Amniotic stem cell (primary cell): Measurements from ENCODE around the gene UNK.

Experiments used
- DNase-seq: peaks from one replicate; lab custom pipeline; 2025; lab: John Stamatoyannopoulos, UW

Gene UNK

DNA sequence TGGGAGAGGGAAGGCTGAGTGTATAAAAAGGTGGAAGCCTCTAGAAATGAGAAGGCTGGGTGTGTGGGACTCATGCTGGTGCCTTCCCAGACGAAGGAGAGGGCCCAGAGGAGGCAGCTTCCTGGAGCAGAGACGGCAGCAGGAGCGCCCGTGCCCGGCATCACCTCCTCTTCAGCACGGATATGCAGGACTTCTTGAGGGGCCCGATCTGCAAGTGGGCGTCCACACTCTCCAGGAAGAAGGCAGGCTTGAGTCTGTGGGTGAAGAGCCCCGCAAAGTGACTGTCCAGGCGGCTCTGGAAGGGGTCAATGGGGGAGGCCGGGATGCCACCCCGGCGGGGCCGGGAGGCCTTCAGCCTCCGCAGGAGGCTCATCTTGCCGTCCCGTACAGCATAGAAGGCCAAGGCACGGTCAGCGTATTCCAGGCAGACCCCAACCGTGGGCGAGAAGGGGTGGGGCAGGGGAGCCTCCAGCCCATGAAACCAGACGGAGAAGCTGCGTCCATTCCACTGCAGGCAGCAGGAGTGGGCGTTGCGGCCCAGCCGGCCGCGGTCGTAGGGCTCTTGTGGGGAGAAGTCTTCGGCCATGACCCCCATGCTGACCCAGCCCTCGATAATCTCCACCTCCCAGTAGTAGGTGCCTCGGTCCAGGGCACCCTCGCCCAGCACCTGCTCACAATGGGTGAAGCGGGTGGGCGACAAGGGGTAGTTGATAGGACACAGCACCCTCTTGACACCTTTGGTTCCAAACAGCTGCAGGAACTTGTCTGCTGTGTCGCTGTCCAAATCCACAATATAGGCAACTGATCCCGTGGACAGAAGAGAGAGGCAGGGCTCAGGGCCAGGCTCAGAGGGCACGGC is 89.9 kb downstream of the UNK start:
- no peak for DNase-seq
